HCT116 (cell line): ENCODE measurements around the gene CES3. TPM values are rescaled to one million over a fixed set of nuclear protein-coding genes. Genes with fewer than 3 reads are reported as not detected.

Experiments
- ATAC-seq: fragments of 200-7000 bp; cut with Tn5 transposase; 2 replicates; pipeline ENCODE4 v1.9.1; 2020; ENCODE audit warnings: mild to moderate bottlenecking, moderate library complexity
- BruUV-seq: library from RNA; stranded (reverse); fragments of 400-500 nt; replicated peaks from 2 replicates; lab custom pipeline; 2021; lab: Mats Ljungman, UMichigan
- CTCF ChIA-PET: fragments of 300-600 bp; sonication (Branson Sonifier 250); formaldehyde crosslinking; loops from one replicate; lab custom pipeline; 2021; ENCODE audit warnings: antibody characterized with exemption; lab: Charles Lee
- POLR2A ChIA-PET: fragments of 300-600, 350-600 bp; sonication (Branson Sonifier 250); formaldehyde crosslinking; loops from one replicate; lab custom pipeline; 2021; ENCODE audit warnings: antibody characterized with exemption; lab: Charles Lee
- RAD21 ChIA-PET, 2 experiments: fragments of 300-600 bp; sonication (Branson Sonifier 250); formaldehyde crosslinking; loops; one replicate each; lab custom pipeline; 2023; ENCODE audit warnings: low total read pairs in 2 of 2; ENCODE audit not compliant: uncharacterized antibody in 2 of 2, unreplicated experiment in 2 of 2, low non-redundant PET in 1 of 2; lab: Charles Lee
- DNase-seq: peaks from one replicate; pipeline ENCODE4 v3.0.0-alpha.2; 2010; ENCODE audit warnings: low read depth, low spot score
- H2AFZ ChIP-seq: fragments of 200-600 bp; shearing (Covaris generic), sonication (generic); 2 replicates; pipeline ENCODE4 v1.6.1; 2017; ENCODE audit warnings: low read depth, mixed run types, mixed read lengths, antibody characterized with exemption, low read length; ENCODE audit not compliant: poor library complexity, severe bottlenecking
- H3K27ac ChIP-seq: 2 replicates; pipeline ENCODE4 v1.5.1; 2012; ENCODE audit warnings: low read depth, low read length
- H3K27me3 ChIP-seq: fragments of 200-600 bp; sonication (generic); 2 replicates; pipeline ENCODE4 v1.6.1; 2016; ENCODE audit warnings: mixed run types, low read length, mixed read lengths; ENCODE audit not compliant: insufficient read depth
- H3K36me3 ChIP-seq, 2 experiments: fragments of 200-500 bp in 1 of 2; fragments of 200-600 bp in 1 of 2; sonication (Bioruptor generic) in 1 of 2; sonication (generic) in 1 of 2; 2 replicates each; pipeline versions ENCODE4 v1.5.1 to v1.6.1; 2014 to 2016; ENCODE audit warnings: low read length in 2 of 2, inconsistent platforms in 1 of 2, mixed read lengths in 1 of 2, mixed run types in 1 of 2; ENCODE audit not compliant: insufficient read depth in 2 of 2, control insufficient read depth in 1 of 2
- H3K4me1 ChIP-seq, 2 experiments: fragments of 200-600 bp in 1 of 2; sonication (generic) in 1 of 2; 2 replicates each; pipeline versions ENCODE4 v1.5.1 to v1.6.1; 2012 to 2017; ENCODE audit warnings: low read length in 2 of 2, inconsistent platforms in 1 of 2, mild to moderate bottlenecking in 1 of 2, mixed read lengths in 1 of 2, mixed run types in 1 of 2, moderate library complexity in 1 of 2; ENCODE audit not compliant: insufficient read depth in 2 of 2, control insufficient read depth in 1 of 2
- H3K4me2 ChIP-seq: fragments of 200-600 bp; sonication (generic); 2 replicates; pipeline ENCODE4 v1.6.1; 2017; ENCODE audit warnings: mixed run types, low read length, mixed read lengths
- H3K4me3 ChIP-seq, 2 experiments: fragments of 200-600 bp in 1 of 2; sonication (generic) in 1 of 2; replicated peaks in 1 of 2; 2 replicates each; pipeline ENCODE4 v1.5.1; 2011 to 2016; ENCODE audit warnings: low read length in 2 of 2, control low read depth in 1 of 2, low read depth in 1 of 2, mild to moderate bottlenecking in 1 of 2, mixed read lengths in 1 of 2, mixed run types in 1 of 2
- H3K79me2 ChIP-seq: fragments of 200-600 bp; sonication (generic); 2 replicates; pipeline ENCODE4 v1.6.1; 2017; ENCODE audit warnings: mild to moderate bottlenecking, mixed run types, low read length, moderate library complexity, mixed read lengths; ENCODE audit not compliant: insufficient read depth
- H3K9ac ChIP-seq: fragments of 200-600 bp; sonication (generic); 2 replicates; pipeline ENCODE4 v1.6.1; 2016; ENCODE audit warnings: low read length, mixed read lengths
- H3K9me2 ChIP-seq: fragments of 200-600 bp; sonication (generic), shearing (Covaris generic); 2 replicates; pipeline ENCODE4 v1.6.1; 2017; ENCODE audit warnings: mixed run types, mild to moderate bottlenecking, moderate library complexity; ENCODE audit not compliant: insufficient read depth
- H3K9me3 ChIP-seq, 2 experiments: fragments of 200-500 bp in 1 of 2; fragments of 200-600 bp in 1 of 2; sonication (Bioruptor generic) in 1 of 2; sonication (generic) in 1 of 2; 2 replicates each; pipeline ENCODE4 v1.6.1; 2014 to 2017; ENCODE audit warnings: low read length in 2 of 2, mixed read lengths in 2 of 2, inconsistent platforms in 1 of 2, low read depth in 1 of 2, mild to moderate bottlenecking in 1 of 2, mixed run types in 1 of 2, moderate library complexity in 1 of 2; ENCODE audit not compliant: control insufficient read depth in 1 of 2, insufficient read depth in 1 of 2
- H4K20me1 ChIP-seq: fragments of 200-600 bp; sonication (generic), shearing (Covaris generic); 2 replicates; pipeline ENCODE4 v1.6.1; 2017; ENCODE audit warnings: mixed run types, mild to moderate bottlenecking, moderate library complexity; ENCODE audit not compliant: insufficient read depth
- EZH2 ChIP-seq: fragments of 200-600 bp; sonication (generic); IDR thresholded peaks from 2 replicates; pipeline ENCODE4 v1.6.1; 2017; ENCODE audit warnings: antibody characterized with exemption, mixed run types
- FOSL1 ChIP-seq: IDR thresholded peaks from 2 replicates; pipeline ENCODE4 v1.6.1; 2012; ENCODE audit warnings: low read depth
- JUND ChIP-seq: IDR thresholded peaks from 2 replicates; pipeline ENCODE4 v1.6.1; 2012
- POLR2A ChIP-seq: IDR thresholded peaks from 2 replicates; pipeline ENCODE4 v1.7.0; 2011; ENCODE audit warnings: borderline replicate concordance; ENCODE audit not compliant: insufficient read depth, insufficient read length; ENCODE audit errors: extremely low read depth
- RAD21 ChIP-seq: IDR thresholded peaks from 2 replicates; pipeline ENCODE4 v1.6.1; 2012; ENCODE audit warnings: low read depth, mild to moderate bottlenecking
- SRF ChIP-seq: IDR thresholded peaks from 2 replicates; pipeline ENCODE4 v1.6.1; 2012; ENCODE audit warnings: low read depth
- ZFX ChIP-seq: fragments of 450-650 bp; IDR thresholded peaks from 2 replicates; pipeline ENCODE4 v1.6.1; 2017
- intact Hi-C: fragments of 100-400 bp; cut with micrococcal nuclease; formaldehyde crosslinking; loops from 2 replicates; pipeline ENCODE4 v1.10.0; 2022
- total RNA-seq: library from RNA; stranded (reverse); gene quantifications from one replicate; pipeline ENCODE4 v1.2.1, GENCODE V29; 2021; ENCODE audit not compliant: unreplicated experiment
- TF ChIP-seq, protein P1 (sequence below), 3 experiments: fragments of 200-600 bp in 1 of 3; sonication (generic) in 1 of 3; IDR thresholded peaks in 2 of 3; conservative IDR thresholded peaks in 1 of 3; 2 replicates each; pipeline ENCODE4 v1.5.1; 2012 to 2017; ENCODE audit warnings: low read depth in 2 of 3, low read length in 2 of 3, antibody characterized with exemption in 1 of 3, borderline replicate concordance in 1 of 3, control low read depth in 1 of 3, mild to moderate bottlenecking in 1 of 3, mixed read lengths in 1 of 3, mixed run types in 1 of 3, moderate library complexity in 1 of 3; ENCODE audit not compliant: insufficient read depth in 1 of 3
- TF ChIP-seq, protein P2 (sequence below): IDR thresholded peaks from 2 replicates; pipeline ENCODE4 v1.6.1; 2012
- TF ChIP-seq, protein P3 (sequence below): IDR thresholded peaks from 2 replicates; pipeline ENCODE4 v1.6.1; 2011; ENCODE audit warnings: mild to moderate bottlenecking, low read length, moderate library complexity; ENCODE audit not compliant: insufficient replicate concordance; ENCODE audit errors: extremely low read depth

The CES3 gene
- total RNA-seq, 1 experiment from 2014 or later: 10.8 TPM

DNA sequence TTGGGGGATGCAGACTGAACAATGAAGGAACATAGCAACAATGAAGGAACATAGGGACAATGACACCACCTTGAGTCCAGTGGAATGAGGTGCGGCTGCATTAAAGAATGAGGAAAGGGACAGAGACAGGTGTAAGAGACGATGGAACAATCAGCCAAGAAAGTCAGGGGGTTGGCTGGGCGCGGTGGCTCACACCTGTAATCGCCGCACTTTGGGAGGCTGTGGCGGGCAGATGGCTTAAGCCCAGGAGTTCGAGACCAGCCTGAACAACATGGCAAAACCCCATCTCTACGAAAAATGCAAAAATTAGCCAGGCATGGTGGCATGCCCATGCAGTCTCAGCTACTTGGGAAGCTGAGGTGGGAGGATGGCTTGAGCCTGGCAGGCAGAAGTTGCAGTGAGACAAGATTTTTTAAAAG is 54.3 kb downstream of the CES3 start:
- ChIA-PET CTCF (interaction anchor here (1.0 to 3.9 kb wide), 2 partner anchors 54 to 138 kb away, joined by 3 to 79 read pairs; partner anchors contain the start of genes B3GNT9 and CES3), RAD21 (no interaction called here), POLR2A (no interaction called here)
- intact Hi-C loops: loop anchor here (1.0 to 2.0 kb wide), 4 partner anchors 38 to 158 kb away; no protein-coding TSS in a partner anchor
- Histone ChIP-seq H4K20me1 (no peaks in the 10 kb centered on the region), H3K4me3 (no peak overlapping the region), H3K36me3 (no peaks in the 10 kb centered on the region), H3K9me2 (no peaks in the 10 kb centered on the region), H3K9ac (no peak overlapping the region), H3K9me3 (no peaks in the 10 kb centered on the region), H3K79me2 (no peaks in the 10 kb centered on the region), H2AFZ (no peak overlapping the region), H3K27me3 (no peaks in the 10 kb centered on the region), H3K4me1 (peaks cover 20 to 30% of the 10 kb centered on the region in 2 experiments), H3K27ac (no peak overlapping the region; the same call in 1 of the 2 replicates), H3K4me2 (peak overlapping the region; percentile 83)
- TF ChIP-seq FOSL1 (no peak), RAD21 (peak; percentile 89)
- TF ChIP-seq, protein P1, sequence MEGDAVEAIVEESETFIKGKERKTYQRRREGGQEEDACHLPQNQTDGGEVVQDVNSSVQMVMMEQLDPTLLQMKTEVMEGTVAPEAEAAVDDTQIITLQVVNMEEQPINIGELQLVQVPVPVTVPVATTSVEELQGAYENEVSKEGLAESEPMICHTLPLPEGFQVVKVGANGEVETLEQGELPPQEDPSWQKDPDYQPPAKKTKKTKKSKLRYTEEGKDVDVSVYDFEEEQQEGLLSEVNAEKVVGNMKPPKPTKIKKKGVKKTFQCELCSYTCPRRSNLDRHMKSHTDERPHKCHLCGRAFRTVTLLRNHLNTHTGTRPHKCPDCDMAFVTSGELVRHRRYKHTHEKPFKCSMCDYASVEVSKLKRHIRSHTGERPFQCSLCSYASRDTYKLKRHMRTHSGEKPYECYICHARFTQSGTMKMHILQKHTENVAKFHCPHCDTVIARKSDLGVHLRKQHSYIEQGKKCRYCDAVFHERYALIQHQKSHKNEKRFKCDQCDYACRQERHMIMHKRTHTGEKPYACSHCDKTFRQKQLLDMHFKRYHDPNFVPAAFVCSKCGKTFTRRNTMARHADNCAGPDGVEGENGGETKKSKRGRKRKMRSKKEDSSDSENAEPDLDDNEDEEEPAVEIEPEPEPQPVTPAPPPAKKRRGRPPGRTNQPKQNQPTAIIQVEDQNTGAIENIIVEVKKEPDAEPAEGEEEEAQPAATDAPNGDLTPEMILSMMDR (IDR thresholded peaks at IDR 0.05 in 2 of 3, conservative IDR thresholded peaks at IDR 0.05 in 1 of 3; ENCODE audit: borderline replicate concordance in 1 of 3, insufficient read depth in 1 of 3, low read depth in 2 of 3, low read length in 2 of 3): peak; percentile 15 to 83 (median 52); a peak in 3 of 6 replicates
- no TSS peak for BruUV-seq
- ATAC-seq (no peak), DNase-seq (peak; percentile 32)

DNA sequence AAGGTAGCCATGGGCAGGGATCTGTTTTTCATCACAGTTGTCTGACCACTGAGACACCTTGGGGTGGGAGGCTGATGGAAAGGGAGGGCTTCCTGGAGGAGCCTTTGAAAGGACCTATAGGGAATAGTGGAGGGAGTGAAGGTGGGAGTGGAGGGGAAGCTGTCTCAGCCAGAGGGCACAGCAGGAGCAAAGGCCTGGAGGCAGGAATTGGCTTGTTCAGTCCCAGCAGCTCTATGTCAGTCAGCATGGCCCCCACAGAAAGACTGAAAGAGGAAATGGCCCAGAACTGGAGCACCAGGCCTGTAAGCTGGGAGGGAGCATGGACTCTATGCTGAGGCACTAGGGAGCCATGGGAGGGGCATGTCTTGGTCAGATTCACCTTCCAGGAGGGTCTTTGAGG is 55.1 kb downstream of the CES3 start:
- H3K9me3 ChIP-seq: no peaks in the 10 kb centered on the region
- H3K9ac ChIP-seq: no peak overlapping the region
- ATAC-seq (no peak), DNase-seq (no peak)
- no peaks in the 10 kb centered on the region for H3K36me3 ChIP-seq
- RAD21 ChIA-PET: no interaction called here
- H3K4me1 ChIP-seq: peaks cover 20 to 30% of the 10 kb centered on the region in 2 experiments
- no peaks in the 10 kb centered on the region for H3K27me3 ChIP-seq
- intact Hi-C loops: no loop called here
- no peak overlapping the region for H3K4me3 ChIP-seq
- no peak overlapping the region for H2AFZ ChIP-seq
- H3K4me2 ChIP-seq: no peak overlapping the region
- TF ChIP-seq EZH2 (no peak), FOSL1 (no peak), SRF (no peak), POLR2A (no peak), RAD21 (no peak), ZFX (no peak), JUND (no peak)
- TF ChIP-seq, protein P2, sequence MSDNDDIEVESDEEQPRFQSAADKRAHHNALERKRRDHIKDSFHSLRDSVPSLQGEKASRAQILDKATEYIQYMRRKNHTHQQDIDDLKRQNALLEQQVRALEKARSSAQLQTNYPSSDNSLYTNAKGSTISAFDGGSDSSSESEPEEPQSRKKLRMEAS: no peak
- TF ChIP-seq, protein P3, sequence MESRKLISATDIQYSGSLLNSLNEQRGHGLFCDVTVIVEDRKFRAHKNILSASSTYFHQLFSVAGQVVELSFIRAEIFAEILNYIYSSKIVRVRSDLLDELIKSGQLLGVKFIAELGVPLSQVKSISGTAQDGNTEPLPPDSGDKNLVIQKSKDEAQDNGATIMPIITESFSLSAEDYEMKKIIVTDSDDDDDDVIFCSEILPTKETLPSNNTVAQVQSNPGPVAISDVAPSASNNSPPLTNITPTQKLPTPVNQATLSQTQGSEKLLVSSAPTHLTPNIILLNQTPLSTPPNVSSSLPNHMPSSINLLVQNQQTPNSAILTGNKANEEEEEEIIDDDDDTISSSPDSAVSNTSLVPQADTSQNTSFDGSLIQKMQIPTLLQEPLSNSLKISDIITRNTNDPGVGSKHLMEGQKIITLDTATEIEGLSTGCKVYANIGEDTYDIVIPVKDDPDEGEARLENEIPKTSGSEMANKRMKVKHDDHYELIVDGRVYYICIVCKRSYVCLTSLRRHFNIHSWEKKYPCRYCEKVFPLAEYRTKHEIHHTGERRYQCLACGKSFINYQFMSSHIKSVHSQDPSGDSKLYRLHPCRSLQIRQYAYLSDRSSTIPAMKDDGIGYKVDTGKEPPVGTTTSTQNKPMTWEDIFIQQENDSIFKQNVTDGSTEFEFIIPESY: no peak
- CTCF ChIA-PET: interaction anchor here (0.6 to 3.9 kb wide), 3 partner anchors 55 to 137 kb away, joined by 3 to 79 read pairs (median 3); partner anchors contain the start of genes B3GNT9 and CES3
- no peaks in the 10 kb centered on the region for H3K9me2 ChIP-seq
- BruUV-seq: no TSS peak
- POLR2A ChIA-PET: no interaction called here
- H3K79me2 ChIP-seq: no peaks in the 10 kb centered on the region
- no peak overlapping the region; the same call in 1 of the 2 replicates for H3K27ac ChIP-seq
- H4K20me1 ChIP-seq: no peaks in the 10 kb centered on the region
